B cell (primary cell): Measurements from ENCODE around the gene IMMP2L.
"Not testable (repeated sequence)": the region's sequence is repeated elsewhere in the genome, so short reads cannot be mapped to it uniquely, and the experiment has no call there.

Source experiments
- CTCF ChIP-seq: fragments of 200-600 bp; IDR thresholded peaks from one replicate; pipeline ENCODE4 v1.8.0; 2022; ENCODE audit warnings: antibody characterized with exemption, mild to moderate bottlenecking
- EZH2 ChIP-seq: IDR thresholded peaks from 2 replicates; pipeline ENCODE4 v1.6.1; 2012; ENCODE audit warnings: borderline replicate concordance, low read depth, mild to moderate bottlenecking, moderate library complexity, low read length; ENCODE audit not compliant: insufficient read depth, poor library complexity, severe bottlenecking

- not testable (repeated sequence) for TF ChIP-seq CTCF, EZH2
Observed at GRCh38 chr7:111450705-111451104, 111.6 kb downstream of the IMMP2L start.
